GM23338 (cell line): ENCODE results near the gene TXNL4B.

Source experiments
- TF ChIP-seq, protein P1 (sequence below): IDR thresholded peaks from one replicate; pipeline ENCODE4 v1.6.1; 2018; ENCODE audit warnings: antibody characterized with exemption; ENCODE audit not compliant: unreplicated experiment
- TF ChIP-seq, protein P2 (sequence below), 2 experiments: fragments of 200-600 bp in 1 of 2; sonication (generic) in 1 of 2; conservative IDR thresholded peaks; 2 replicates each; pipeline versions ENCODE4 v1.5.1 to v1.6.1; 2016 to 2017; ENCODE audit warnings: antibody characterized with exemption in 2 of 2, low read depth in 2 of 2, mild to moderate bottlenecking in 2 of 2, moderate library complexity in 1 of 2
- TF ChIP-seq, protein P3 (sequence below): IDR thresholded peaks from 2 replicates; pipeline ENCODE4 v1.6.1; 2016; ENCODE audit warnings: antibody characterized with exemption

DNA sequence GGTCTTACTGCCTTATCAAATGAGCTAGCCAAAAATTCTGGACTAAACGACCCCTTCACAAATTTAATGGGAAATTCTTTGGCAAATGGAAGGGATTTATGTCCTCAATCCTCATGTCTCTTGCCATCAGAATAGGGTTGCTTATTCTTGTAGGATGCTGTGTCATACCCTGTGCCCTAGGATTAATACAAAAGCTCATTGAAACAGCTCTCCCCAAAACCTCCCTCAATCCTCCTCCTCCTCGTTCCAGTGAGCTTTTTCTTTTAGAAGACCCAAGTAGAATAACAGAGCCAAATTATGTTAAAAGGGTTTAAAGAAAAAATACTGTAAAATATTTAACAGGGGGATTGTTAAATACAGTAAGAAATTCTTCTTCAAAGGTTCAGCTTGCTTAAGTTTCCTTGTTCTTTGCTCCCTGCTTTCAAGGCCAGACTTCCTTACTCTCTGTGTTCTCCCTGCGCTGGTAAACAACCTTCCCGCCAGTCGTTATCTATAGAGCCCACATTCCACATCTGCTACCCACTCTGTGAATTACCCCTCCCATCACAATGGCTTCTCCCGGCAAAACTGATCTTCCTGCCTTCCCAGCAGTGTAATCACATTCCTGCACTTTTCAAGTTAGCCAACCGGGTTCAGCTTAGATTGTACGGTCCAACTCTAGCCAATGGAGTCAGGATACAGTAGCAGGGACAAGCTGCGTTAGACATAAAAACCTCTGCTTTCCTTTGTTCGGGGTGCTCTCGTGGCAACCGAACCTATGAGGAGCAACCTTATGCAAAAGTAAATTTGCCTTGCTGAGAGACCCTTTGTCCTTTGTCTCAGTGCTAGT lies 20.7 kb downstream of the TXNL4B start:
- TF ChIP-seq, protein P1, sequence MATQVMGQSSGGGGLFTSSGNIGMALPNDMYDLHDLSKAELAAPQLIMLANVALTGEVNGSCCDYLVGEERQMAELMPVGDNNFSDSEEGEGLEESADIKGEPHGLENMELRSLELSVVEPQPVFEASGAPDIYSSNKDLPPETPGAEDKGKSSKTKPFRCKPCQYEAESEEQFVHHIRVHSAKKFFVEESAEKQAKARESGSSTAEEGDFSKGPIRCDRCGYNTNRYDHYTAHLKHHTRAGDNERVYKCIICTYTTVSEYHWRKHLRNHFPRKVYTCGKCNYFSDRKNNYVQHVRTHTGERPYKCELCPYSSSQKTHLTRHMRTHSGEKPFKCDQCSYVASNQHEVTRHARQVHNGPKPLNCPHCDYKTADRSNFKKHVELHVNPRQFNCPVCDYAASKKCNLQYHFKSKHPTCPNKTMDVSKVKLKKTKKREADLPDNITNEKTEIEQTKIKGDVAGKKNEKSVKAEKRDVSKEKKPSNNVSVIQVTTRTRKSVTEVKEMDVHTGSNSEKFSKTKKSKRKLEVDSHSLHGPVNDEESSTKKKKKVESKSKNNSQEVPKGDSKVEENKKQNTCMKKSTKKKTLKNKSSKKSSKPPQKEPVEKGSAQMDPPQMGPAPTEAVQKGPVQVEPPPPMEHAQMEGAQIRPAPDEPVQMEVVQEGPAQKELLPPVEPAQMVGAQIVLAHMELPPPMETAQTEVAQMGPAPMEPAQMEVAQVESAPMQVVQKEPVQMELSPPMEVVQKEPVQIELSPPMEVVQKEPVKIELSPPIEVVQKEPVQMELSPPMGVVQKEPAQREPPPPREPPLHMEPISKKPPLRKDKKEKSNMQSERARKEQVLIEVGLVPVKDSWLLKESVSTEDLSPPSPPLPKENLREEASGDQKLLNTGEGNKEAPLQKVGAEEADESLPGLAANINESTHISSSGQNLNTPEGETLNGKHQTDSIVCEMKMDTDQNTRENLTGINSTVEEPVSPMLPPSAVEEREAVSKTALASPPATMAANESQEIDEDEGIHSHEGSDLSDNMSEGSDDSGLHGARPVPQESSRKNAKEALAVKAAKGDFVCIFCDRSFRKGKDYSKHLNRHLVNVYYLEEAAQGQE: no peak
- TF ChIP-seq, protein P2, sequence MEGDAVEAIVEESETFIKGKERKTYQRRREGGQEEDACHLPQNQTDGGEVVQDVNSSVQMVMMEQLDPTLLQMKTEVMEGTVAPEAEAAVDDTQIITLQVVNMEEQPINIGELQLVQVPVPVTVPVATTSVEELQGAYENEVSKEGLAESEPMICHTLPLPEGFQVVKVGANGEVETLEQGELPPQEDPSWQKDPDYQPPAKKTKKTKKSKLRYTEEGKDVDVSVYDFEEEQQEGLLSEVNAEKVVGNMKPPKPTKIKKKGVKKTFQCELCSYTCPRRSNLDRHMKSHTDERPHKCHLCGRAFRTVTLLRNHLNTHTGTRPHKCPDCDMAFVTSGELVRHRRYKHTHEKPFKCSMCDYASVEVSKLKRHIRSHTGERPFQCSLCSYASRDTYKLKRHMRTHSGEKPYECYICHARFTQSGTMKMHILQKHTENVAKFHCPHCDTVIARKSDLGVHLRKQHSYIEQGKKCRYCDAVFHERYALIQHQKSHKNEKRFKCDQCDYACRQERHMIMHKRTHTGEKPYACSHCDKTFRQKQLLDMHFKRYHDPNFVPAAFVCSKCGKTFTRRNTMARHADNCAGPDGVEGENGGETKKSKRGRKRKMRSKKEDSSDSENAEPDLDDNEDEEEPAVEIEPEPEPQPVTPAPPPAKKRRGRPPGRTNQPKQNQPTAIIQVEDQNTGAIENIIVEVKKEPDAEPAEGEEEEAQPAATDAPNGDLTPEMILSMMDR (conservative IDR thresholded peaks at IDR 0.05; ENCODE audit: low read depth in 2 of 2): no peak
- TF ChIP-seq, protein P3, sequence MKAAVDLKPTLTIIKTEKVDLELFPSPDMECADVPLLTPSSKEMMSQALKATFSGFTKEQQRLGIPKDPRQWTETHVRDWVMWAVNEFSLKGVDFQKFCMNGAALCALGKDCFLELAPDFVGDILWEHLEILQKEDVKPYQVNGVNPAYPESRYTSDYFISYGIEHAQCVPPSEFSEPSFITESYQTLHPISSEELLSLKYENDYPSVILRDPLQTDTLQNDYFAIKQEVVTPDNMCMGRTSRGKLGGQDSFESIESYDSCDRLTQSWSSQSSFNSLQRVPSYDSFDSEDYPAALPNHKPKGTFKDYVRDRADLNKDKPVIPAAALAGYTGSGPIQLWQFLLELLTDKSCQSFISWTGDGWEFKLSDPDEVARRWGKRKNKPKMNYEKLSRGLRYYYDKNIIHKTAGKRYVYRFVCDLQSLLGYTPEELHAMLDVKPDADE: no peak
